ENCODE results near the gene CD19.

DNA sequence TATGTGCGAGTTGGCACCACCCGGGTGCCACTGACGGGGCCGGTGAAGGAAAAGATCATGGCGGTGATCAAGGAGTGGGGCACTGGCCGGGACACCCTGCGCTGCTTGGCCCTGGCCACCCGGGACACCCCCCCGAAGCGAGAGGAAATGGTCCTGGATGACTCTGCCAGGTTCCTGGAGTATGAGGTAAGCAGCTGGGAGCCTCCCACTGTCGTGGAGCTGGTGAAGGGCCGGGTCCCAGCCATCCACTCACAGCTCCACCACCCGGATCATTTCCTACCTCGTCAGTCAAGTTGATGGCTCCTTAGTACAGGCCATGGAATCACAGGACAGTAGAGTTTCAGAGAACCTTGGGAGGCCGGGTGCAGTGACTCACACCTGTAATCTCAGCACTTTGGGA, 33.5 kb upstream of the CD19 start:
- TF ChIP-seq POLR2A (IDR thresholded peaks at IDR 0.05) = no peak
- TF ChIP-seq, protein P1, sequence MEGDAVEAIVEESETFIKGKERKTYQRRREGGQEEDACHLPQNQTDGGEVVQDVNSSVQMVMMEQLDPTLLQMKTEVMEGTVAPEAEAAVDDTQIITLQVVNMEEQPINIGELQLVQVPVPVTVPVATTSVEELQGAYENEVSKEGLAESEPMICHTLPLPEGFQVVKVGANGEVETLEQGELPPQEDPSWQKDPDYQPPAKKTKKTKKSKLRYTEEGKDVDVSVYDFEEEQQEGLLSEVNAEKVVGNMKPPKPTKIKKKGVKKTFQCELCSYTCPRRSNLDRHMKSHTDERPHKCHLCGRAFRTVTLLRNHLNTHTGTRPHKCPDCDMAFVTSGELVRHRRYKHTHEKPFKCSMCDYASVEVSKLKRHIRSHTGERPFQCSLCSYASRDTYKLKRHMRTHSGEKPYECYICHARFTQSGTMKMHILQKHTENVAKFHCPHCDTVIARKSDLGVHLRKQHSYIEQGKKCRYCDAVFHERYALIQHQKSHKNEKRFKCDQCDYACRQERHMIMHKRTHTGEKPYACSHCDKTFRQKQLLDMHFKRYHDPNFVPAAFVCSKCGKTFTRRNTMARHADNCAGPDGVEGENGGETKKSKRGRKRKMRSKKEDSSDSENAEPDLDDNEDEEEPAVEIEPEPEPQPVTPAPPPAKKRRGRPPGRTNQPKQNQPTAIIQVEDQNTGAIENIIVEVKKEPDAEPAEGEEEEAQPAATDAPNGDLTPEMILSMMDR (IDR thresholded peaks at IDR 0.05) = no peak

Data from adrenal gland (tissue), 5 donors.